RPMI8226 (cell line): ENCODE measurements around the gene MRM2.

ENCODE experiments used
- DNase-seq: peaks from one replicate; pipeline ENCODE4 v3.0.0-alpha.2; 2015

The MRM2 gene

DNA sequence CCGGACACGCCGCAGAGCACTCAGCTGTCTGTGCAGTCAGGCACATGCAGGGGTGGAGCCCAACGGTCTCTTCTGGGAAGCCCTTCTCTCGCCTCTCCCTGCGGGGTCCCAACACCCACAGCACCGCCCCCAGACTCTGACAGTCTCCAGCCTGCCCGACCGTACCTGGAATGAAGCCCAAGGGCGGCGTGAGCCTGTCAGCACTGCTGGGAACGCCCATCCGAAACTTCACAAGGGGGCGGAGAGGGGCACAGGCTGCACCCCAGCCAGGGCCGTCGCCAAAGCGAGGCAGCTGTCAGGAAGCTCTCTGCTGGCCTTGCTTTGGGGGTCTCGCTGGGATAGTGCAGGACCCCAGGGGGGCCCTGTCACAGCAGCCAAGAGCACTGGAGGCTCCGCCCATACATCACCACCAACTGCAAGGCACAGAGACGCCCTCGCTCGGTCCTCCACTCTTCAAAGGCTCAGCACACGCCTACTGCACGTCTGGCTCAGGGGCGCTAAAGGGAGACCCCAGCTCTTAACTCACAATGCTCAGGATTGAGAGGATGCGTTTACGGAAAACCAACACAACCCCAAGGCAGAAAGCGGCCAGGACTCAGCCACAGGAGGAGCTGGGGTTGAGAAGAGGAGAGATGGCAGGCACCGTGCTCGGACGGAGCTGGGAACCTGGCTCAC lies 40.2 kb downstream of the MRM2 start:
- no peak for DNase-seq

DNA sequence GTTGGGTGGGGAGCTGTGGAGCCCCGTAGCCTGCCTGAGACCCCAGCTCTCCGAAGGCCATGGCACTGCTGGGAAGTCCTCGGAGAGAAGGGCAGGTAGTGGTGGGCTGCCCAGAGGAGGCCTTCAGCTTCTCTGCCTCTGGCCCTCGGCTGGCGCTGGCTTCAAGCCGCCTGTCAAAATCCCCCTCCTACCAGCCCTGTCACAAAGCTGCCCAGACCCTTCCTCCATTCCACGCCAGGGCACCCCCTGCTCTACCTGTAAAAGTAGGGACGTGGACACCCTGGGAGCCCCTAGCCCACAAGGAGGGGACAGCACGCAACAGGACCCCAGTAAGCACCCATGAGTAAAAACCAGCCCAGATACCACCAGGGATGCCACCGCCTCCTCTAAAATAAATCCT lies 40.9 kb downstream of the MRM2 start:
- no peak for DNase-seq

DNA sequence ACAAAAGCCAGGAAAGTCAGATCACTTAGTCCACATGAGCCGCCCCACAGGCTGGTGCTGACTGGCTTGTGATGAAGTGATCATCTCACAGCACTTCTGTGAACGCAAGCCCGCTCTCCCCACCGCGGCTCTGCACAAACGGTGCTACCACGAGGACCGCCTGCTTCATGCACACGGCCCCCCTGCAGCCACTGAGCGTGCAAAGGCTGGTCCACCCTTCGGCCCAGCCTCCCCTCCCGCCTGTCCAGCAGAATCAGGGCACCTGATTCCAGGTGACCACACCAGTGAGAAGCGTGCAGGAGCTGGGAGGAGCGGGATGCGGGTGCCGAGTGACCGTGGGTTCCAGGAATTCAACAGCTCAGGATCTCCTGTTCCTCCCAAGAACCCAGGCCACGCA lies 41.4 kb downstream of the MRM2 start:
- no peak for DNase-seq

DNA sequence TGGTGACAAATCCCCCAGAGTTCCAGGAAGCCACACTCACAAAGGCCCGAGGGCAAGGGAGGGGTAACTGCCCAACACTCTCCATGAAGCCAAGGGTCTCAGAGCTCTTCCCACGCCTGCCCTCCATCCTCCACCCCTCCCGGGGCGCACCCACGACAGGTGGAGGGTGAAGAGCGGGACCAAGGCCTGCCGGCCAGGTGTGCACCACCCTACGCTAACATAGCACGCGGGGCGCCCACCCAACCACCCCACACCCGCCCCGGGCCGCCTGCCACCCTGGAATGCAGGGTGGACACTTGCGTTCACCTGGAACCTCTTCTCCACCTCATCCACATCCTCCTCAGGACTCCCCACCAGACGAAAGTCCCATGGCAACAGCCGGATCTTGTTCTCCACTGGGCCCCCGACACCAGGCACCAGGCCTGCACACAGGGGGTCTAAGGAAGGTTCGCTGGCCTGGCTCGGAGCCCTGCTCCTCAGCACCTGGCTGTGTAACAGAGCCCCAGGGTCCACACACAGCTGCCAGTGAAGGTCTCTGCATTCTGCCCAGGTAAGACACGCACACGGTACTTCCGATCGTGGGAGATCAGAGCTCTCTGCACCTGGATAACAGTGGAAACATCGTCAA lies 41.9 kb downstream of the MRM2 start:
- no peak for DNase-seq

DNA sequence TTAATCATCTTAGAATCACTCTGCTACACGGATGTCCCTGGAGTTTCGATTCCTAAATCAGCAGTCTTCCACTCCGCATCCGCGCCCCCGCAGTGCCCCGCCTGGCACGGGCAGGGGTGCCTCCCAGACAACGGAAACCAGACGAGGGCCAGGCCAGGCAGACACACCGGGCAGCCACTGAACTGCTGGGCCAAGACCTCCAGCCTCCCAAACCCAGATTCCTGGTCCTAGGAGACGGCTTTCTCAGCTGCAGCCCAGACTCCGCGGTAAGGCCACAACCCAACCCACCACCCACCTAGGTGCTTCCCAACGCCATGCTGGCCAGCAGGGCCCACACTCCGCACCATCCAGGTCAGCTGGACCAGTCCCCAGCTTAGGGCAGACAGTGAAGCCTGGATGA lies 42.5 kb downstream of the MRM2 start:
- no peak for DNase-seq

DNA sequence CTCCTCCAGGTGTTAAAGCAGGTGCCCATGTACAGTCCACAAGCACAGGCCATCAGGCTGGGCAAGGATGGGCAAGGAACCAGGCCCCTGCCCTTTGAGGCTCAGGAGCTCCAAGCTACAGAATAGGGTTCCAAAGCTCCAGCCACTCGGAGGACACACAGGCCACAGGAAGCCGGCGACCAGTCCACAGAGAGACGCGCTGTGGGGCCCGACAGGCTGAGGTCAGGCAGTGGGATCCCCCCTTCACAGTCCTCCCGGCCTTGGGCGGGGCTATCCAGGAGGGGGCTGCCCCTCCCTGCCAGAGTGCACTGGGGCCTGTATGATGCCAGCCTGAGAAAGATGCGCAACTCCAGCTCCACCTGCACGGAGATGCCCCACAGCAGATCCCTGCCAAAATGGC lies 43.2 kb downstream of the MRM2 start:
- DNase-seq = no peak

DNA sequence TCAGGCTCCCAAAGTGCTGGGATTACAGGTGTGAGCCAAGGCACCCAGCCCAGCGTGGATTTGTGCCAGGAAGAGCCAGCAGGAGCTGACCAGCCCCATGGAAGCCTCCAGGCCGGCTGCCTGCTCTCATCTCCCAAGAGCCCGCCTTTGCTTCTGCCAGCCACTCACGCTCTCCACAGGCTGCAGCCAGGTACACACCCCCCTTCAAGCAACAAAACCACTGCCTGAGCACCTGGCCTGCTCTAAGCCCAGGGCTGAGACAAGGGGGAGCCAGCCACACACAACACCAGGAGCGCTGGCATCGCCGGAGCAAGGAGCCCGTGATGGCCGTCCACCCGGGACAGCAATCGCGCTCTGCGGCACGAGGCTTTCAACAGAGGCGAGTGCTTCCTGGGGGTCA lies 43.8 kb downstream of the MRM2 start:
- no peak for DNase-seq

DNA sequence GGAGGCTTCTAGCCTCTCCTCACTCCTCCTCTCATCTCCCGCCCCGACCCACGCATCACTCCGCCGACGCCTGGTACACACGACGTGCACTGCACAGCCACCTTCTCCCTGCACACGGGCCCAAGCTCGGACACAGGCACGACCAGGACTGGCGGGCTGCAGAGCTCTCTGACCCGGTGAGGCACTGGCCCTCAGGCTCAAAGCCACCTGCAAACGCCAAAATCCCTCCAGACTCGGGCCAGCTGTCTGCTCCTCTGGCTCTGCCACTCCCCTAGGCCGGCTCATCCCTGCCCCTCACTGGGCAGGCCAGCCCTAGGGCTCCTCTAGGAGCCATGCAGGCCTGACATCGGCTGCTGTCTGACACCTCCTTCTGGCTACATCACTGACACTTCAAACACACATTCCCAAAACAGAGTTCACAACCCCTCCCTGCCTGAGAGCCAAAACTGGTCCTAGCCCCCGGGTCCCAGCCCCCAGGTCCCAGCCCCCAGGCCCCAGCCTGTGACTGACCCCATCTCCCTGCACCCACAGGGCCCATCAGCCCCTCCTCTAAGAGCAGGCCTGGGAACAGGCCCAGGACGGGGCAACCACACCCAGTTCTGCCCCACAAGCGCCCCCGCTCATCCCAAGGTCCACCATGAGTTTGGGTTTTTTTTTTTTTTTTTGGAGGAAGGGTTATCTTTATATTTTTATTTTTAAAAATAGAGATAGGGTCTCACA lies 44.4 kb downstream of the MRM2 start:
- DNase-seq = no peak

DNA sequence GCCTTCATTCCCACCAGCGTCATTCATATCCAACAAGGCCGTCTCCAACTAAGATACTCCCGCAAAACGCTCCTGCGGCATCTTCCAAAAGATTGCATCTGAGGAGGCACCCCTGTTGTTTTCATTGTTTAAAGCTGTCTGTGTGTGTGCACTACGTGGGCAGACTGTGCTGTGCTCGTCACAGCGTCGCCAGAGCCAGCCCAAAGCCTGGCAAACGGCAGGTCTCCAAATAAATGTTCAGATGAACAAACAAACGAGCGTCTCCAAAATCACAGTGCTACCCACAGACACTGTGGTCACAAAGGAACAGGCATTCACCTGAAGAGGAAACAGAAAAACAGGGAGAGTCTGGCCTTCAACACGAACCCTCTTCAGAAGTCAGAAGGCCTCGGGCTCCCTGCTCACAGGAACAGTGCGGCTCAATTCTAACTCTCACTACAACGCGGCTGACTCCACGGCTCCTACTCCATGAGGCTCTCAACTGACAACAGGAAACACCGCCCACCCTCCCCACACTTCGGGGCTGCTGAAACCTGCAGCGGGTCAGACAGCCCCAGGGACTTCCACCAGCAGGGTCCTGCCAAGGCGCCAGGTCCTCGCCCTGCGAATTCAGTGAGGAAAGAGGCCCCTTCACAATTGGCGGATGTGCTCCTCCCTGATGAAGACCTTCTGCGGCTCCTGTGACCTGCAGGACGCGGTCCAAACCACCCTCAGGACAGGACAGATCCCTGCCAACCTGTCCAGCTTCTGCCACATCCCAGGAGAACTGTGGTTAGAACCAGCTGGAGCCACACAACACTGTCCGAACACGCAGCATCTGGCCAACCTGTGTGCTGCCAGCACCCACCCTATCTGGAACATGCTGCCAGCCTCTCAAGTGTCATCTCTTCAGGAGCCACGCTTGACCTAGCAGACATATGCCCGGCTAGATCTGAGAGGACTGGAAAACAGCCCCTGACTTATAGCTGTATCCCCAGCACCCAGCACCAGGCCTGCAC lies 45.3 kb downstream of the MRM2 start:
- DNase-seq = no peak

DNA sequence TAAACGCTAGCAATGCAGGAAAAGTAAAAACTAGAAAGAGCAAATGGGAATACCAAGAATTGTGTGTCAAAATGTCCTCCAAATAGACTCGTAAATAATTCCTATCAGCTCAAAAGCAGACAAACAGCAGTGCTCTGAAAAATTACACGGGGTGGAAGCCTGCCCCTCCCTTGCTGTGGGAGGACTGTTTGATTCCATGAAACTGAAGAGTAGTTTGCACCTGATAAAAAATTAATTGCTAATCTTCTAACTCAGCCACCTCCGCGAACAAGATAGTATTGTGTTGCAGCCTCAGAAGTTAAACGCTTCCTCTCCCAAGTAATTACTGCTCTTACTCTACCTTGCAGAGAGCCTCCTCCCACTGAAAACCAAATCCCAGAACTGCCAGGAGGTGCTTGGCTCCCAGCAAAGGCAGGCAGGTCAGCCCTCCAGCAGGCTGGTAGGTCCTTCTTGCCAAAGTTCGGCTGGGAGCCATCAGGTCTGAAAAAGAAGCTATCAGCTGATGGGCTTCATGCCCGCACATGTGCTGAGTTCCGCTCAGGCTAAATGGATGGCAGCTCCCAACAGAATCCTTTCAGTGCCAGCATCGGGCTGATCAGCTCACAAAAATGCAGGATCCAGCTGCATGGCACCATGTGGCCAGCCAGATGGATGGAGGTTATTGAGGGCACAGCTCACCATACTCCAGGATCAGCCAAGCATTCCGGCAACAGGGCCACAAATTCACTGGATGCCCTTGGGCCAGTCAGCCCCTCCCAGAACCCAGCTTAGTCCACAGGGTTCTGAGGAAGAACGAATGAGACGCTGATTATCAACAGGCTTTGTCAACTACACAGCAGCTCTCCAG lies 46.4 kb downstream of the MRM2 start:
- no peak for DNase-seq

DNA sequence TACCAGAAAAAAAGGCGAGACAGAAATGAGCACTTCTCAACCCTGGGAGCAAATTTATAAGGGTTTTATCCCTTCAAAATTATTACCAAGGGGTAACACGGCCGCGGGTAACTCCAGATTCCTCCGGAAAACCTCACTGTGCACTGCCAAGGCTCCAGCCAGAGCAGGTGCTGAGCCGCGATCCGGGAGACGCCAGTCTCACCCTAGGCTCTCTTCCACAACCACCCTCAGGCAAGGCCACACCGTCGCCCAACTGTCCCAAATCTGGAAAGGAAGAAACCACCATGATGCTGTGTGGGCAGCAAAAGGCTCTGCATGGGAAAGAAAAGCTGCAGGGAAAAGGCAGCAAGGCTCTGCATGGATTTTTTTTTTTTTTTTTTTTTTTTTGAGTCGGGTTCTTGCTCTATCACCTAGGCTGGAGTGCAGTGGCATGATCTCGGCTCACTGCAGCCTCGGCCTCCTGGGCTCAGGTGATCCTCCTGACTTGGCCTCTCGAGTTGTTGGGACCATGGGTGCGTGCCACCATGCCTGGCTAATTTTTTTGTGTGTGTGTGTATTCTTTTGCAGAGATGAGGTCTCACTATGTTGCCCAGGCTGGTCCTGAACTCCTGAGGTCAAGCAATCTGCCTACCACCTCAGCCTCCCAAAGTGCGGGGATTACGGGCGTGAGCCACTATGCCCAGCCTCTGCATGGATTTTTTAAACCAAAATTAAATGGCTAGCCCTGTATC lies 48.3 kb downstream of the MRM2 start:
- no peak for DNase-seq

DNA sequence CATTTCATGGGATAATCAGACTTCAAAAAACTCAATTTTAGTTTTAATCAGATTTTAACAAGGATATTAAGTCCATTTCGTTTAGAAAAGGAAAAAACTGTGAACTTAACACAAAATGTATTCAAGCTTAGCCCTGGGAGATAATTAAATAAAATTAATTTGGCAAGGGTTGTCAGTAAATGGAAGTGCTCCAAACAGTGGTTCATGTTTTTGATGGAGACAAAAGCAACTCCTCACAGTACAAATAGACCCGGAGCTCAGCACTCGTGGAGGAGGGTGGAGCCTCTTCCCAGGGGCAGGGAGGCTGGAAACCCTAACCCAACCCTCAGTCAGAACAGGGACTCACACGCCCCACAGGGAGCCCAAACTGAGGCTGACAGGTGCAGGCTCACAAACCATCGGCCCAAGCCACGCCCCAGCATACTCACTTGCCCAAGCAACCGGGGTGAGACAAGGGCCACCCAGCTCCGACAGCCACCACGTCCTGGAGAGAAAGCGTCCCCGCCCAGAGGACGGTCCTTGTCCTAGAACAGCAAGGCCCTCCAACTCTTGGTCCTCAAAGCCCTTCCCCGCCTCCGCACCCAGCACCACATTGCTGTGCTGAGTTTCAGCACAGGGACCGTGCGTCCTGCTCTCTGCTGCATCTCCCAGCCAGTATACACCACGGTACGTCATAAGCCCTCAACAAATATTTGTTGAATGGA lies 49.0 kb downstream of the MRM2 start:
- no peak for DNase-seq

DNA sequence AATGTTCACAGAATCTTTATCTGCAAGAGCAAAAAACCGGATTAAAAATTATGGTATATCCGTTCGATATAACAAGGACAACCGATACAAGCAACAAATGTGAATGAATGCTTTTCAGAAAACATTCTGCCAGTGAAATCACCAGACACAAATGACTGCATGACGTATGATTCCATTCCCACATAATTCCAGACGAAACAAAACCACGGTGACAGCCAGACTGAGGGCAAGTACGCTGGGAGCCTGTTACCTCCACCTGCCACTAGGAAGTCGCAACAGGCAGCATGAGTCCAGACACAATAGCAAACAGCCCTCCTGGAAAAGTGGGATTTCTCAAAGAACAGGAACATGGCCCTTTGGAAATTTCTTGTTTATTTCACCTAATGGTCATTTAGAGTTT lies 51.0 kb downstream of the MRM2 start:
- DNase-seq = no peak

DNA sequence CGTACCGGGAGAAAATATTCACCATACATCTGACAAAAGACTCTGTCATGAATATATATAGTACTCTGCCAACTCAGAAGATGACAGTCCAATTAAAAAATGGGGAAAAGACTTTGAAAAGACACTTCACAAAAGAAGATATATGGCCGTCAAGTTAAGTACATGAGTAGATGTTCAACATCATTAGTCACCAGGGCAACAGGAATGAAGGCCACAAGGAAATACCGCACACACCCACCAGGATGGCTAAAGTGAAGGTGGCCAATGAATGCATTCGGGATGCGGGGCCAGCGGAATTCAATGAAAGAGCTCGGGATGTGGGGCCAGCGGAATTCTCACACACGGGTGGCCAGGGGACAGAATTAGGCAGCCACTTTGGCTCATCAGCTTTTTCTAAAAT lies 51.5 kb downstream of the MRM2 start:
- DNase-seq = no peak

DNA sequence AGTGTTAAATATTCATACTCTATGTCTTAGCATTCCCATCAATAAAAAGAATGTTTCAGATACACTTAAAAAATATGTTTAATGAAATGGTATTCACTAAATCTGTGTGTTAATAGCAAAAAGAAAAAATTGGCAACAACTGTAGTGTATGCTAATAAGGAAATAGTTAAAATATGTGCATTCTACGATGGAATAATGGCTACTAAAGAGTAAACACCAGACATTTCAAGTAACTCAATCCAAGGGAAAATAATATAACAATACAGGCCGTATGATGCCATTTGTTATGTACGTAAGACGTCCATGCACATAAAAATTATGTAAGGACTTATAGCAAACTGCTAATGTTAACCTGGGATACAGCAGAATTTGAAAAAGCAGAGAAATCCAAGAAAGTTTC lies 55.8 kb downstream of the MRM2 start:
- DNase-seq = no peak

DNA sequence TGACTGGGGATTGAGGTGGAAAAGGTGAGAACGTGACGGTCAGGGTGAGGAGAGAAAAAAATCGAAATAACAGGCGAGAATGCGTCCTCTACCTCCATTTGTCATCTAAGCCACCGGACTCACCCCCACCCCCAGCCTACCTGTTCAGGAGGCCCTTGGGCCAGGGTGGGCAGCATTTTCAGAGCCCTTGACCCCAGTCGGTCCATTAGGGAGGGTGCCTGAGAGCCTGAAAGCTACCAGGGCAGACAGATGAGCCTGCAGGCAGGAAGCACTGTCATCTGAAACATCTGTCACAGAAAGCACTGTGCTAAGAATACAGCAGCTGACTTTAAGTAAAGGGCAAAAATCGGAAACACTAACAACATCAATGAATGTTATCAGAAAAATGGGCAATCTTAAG lies 56.3 kb downstream of the MRM2 start:
- DNase-seq = no peak
